ENCODE results near the gene MKRN1.
A peak's percentile ranks its signal among the peaks of the same experiment; 100 is the strongest.
"Not testable (repeated sequence)": the region's sequence is repeated elsewhere in the genome, so short reads cannot be mapped to it uniquely, and the experiment has no call there.

MKRN1 gene, protein sequence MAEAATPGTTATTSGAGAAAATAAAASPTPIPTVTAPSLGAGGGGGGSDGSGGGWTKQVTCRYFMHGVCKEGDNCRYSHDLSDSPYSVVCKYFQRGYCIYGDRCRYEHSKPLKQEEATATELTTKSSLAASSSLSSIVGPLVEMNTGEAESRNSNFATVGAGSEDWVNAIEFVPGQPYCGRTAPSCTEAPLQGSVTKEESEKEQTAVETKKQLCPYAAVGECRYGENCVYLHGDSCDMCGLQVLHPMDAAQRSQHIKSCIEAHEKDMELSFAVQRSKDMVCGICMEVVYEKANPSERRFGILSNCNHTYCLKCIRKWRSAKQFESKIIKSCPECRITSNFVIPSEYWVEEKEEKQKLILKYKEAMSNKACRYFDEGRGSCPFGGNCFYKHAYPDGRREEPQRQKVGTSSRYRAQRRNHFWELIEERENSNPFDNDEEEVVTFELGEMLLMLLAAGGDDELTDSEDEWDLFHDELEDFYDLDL

DNA sequence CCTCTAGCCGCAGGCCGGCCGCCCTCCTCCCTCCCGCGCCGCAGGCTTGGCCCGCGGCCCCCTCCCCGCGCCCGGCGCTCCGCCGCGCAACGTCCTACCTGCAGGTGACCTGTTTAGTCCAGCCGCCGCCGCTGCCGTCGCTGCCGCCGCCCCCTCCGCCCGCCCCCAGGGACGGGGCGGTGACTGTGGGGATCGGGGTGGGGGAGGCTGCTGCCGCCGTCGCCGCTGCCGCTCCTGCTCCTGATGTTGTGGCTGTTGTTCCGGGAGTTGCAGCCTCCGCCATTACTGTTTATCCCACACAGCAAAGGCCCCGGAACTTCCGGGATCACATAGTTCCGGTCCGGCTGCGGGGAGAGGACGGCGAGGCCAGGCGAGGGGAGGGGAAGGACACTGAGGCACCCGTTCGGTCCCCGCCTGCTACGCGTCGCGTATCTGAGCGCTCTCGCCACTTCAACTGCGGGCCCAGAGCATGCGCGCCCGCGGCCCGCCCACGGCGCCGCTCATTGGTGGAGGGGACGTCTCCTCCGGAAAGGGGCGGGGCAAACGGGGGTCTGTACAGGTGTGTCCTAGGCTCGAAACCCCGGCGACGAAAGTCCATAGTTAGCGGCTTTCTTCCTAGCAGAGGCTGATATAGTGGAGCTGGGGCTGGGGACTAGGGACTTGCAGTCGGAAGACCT, at the start of gene MKRN1:
TSS of gene MKRN1 (minus strand) at position 444 of the 677 bp plus-strand sequence. CDS start at position 283, 161 bp downstream.
- H3K4me3 Mint-ChIP-seq, result peak within 1 kb of the TSS; percentile 99
- H3K27me3 Mint-ChIP-seq, result no peaks in the 10 kb centered on the region
- peak within 1 kb of the TSS; percentile 96 for H3K27ac Mint-ChIP-seq
- H3K9me3 Mint-ChIP-seq (ENCODE audit: low read depth), result no peaks in the 10 kb centered on the region
- peaks cover 29% of the 10 kb centered on the region for H3K4me1 Mint-ChIP-seq (ENCODE audit: low read depth)
- no peaks in the 10 kb centered on the region for H3K36me3 Mint-ChIP-seq

DNA sequence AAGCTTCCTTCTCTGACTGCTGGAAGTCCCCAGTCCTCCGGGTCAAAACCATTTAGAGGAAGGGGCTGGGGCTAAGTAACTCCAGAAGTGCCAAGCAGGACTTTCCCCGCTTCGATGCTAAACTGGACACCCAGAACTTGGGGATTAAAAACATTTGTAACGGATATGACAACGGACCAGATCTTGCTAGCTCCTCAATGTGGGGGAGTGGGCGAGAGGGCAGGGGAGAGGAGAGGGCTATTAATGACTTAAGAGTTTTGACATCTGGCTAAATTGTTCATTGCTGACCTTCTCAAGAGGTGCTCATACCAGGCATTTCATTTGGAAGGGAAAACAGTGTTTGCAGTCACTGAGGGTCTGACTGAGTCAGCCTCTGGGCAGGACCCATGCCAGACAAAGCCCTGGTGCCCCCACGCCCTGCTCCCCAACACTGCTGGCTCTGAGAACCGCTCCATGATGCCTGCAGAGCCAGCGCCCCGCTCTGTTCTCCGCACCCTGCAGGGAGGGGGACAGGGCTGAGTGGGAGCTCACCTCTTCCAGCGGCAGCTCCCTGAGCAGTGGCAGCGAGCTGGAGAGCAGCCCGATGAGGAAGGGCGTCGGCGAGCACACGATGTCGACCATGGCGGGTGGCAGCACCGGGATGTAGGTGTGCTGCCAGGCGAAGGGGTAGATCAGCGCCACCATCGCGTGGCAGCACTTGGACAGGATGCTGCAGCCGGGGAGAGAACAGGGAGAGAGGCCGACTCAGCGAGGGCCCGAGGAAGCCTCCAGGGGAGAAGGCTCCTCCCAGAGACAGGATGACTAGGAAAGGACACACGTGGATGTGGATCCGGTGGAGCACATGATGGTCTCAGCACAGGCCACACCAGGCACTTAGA, 47.7 kb upstream of the MKRN1 start:
- H3K36me3 Mint-ChIP-seq, result no peaks in the 10 kb centered on the region
- no peak overlapping the region for H3K4me3 Mint-ChIP-seq
- H3K9me3 Mint-ChIP-seq (ENCODE audit: low read depth), result no peaks in the 10 kb centered on the region

DNA sequence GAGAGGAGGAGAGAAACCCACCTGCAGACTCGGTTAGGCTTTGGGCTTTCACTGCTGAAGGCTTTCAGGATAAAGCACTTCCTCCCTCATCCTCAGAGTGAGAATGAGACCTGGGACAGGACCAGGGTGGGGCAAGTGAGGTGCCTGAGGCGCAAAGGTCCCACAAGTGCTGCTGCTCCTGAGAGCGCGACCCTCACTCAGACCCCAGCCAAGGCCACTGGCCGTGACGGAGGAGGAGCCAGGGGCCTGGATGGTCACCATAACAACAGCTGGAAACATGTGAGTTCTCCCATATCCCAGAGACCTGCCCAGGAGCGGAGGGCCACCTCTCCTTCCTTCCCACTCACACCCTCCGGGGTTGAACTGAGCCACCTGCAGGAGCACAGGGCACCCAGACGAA, 46.9 kb upstream of the MKRN1 start:
- peak overlapping the region; percentile 17 for H3K4me3 Mint-ChIP-seq

More for the DNA sequence above, 47.7 kb upstream of the MKRN1 start:
- H3K27ac Mint-ChIP-seq, result no peak overlapping the region
- no peaks in the 10 kb centered on the region for H3K27me3 Mint-ChIP-seq
- H3K4me1 Mint-ChIP-seq (ENCODE audit: low read depth), result peaks cover 30% of the 10 kb centered on the region

DNA sequence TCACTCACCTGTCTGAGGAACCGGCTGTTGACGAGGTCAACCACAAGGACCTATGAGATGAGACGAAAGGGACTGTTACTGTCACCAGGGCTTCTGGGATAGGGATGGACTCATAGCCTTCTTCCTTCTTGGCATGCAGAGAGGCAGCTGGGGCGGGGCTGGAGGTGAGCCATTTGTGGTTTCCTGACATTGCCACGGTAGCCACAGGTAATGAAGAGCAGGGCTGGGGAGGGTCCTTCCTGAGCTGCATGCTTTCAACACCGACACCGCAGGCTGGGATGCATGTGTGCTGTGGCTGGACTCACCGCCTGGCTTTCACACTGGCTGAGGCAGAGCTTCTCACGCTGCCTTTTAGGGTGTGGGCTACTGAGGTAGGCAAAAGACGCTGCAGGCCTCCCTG, 46.4 kb upstream of the MKRN1 start:
- H3K27ac Mint-ChIP-seq, result no peak overlapping the region
- H3K27me3 Mint-ChIP-seq, result no peaks in the 10 kb centered on the region
- H3K4me1 Mint-ChIP-seq (ENCODE audit: low read depth), result peaks cover 30% of the 10 kb centered on the region
- peak overlapping the region; percentile 17 for H3K4me3 Mint-ChIP-seq
- H3K36me3 Mint-ChIP-seq, result no peaks in the 10 kb centered on the region
- H3K9me3 Mint-ChIP-seq (ENCODE audit: low read depth), result no peaks in the 10 kb centered on the region

More for the DNA sequence above, 46.9 kb upstream of the MKRN1 start:
- H3K9me3 Mint-ChIP-seq (ENCODE audit: low read depth), result no peaks in the 10 kb centered on the region
- no peaks in the 10 kb centered on the region for H3K36me3 Mint-ChIP-seq
- H3K27ac Mint-ChIP-seq, result no peak overlapping the region
- no peaks in the 10 kb centered on the region for H3K27me3 Mint-ChIP-seq
- peaks cover 30% of the 10 kb centered on the region for H3K4me1 Mint-ChIP-seq (ENCODE audit: low read depth)

DNA sequence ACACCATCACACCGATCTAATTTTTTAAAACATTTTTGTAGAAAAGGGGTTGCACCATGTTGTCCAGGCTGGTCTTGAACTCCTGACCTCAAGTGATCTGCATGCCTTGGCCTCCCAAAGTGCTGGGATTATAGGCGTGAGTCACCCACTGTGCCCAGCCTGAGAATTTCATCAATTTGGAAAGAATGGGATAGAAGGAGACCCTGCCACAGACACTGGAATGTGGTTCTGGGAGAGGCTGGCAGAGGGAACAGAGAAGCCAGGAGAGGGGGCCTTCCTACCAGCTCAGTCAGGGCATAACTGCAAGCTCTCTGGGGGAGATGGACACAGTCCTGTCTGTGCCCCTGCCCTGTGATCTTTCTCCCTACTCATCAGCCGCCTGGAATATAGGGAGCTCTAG, 42.1 kb upstream of the MKRN1 start:
- peaks cover 3% of the 10 kb centered on the region for H3K27me3 Mint-ChIP-seq
- no peaks in the 10 kb centered on the region for H3K9me3 Mint-ChIP-seq (ENCODE audit: low read depth)
- H3K4me3 Mint-ChIP-seq, result no peak overlapping the region
- peaks cover 22% of the 10 kb centered on the region for H3K4me1 Mint-ChIP-seq (ENCODE audit: low read depth)
- H3K36me3 Mint-ChIP-seq, result no peaks in the 10 kb centered on the region
- no peak overlapping the region for H3K27ac Mint-ChIP-seq

DNA sequence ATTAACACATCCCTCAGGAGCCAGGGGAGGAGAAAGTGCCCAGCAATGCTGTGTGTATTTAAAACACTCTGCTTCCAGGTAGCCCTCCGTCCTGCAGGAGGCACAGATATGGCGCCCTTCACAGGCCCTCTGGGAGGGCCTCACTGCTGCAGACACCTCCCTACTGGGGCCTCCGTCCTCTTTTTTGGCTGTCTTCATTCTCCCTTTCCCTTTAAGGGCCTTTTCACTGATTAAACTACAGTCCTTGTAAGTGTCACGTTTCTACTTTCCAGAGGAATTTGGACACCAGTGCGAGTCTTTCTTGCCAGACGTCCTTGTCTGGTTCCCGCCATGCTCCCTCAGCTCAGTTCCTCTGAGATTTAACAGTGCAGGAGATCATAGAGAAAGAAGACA, 39.7 kb upstream of the MKRN1 start:
- Mint-ChIP-seq H3K4me1 (ENCODE audit: low read depth) (peaks cover 5% of the 10 kb centered on the region), H3K4me3 (no peak overlapping the region), H3K27ac (no peak overlapping the region), H3K36me3 (no peaks in the 10 kb centered on the region), H3K27me3 (peaks cover 4% of the 10 kb centered on the region), H3K9me3 (ENCODE audit: low read depth) (no peaks in the 10 kb centered on the region)

DNA sequence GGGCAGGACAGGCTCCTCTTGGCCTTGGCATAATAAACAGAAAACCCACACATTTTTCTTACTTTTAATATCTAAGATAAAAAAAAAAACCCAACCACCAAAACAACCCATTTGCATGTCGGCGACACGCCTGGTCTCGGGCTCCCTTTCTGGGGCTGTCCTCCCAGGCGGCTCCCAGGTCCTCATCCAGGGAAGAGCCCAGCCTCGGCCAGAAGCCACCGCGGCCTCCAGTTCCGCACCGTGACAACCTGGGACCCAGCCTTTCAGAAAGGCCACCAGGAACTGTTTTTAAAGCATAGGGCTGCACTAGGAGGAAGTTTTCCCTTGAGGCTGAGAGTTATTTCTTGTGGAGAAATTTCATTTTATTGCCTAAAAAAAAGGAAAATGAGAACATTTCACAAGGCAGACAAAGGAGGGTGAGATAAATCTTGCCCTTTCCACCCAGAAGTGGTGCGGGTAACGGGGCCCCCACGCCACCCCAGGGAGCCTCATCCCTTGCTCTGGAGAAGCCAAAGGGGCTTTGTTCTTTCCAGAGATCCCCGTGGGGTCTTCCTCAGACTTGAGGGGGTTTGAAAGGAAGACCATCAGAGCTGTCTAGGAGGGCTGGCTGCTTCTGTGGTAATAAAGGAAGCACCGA, 39.2 kb upstream of the MKRN1 start:
- Mint-ChIP-seq H3K27ac (no peak overlapping the region), H3K36me3 (no peaks in the 10 kb centered on the region), H3K4me3 (no peak overlapping the region), H3K27me3 (peaks cover 4% of the 10 kb centered on the region), H3K9me3 (ENCODE audit: low read depth) (no peaks in the 10 kb centered on the region), H3K4me1 (ENCODE audit: low read depth) (peaks cover 3% of the 10 kb centered on the region)

DNA sequence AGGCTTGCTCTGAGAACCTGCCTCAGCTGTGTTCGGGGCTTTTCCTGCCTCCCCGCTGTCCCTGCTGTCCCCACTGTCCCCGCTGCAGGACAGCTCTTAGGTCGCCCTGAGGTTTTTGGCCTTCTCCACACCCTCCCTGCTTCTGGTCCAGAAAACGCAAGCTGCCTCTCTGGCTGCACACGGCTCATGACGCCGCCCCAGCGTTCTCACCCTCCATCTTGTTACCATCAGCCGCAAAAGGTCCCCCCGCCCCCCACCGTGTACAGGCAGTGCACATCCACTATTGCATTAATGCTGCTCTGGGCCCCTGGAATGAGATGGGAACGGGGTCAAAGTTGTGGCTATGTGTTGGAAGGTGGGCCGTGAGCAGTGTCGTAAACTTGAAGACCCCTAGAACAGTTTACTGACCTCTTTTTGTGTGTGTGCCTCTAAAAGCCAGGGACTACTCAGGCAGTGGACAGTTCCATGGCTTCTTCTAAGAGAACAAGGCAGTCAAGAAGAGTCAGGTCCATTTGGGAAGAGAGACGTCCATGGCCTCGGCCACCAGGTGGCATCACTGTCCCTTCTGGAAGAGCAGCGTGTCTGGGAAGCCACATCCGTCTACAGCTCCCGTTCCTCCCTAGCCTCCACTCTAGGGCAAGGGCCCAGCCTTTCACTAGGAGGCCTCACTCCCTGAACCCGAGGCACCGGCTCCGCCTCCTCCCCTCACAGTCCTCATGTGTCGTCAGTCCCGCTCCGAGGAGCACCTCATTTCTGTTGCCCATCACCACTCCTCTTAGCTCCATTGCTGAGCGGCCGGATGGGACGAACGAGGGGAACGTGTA, 38.5 kb upstream of the MKRN1 start:
- Mint-ChIP-seq H3K27me3 (peaks cover 4% of the 10 kb centered on the region), H3K36me3 (no peaks in the 10 kb centered on the region), H3K9me3 (ENCODE audit: low read depth) (no peaks in the 10 kb centered on the region), H3K4me1 (ENCODE audit: low read depth) (peaks cover 3% of the 10 kb centered on the region), H3K27ac (no peak overlapping the region), H3K4me3 (no peak overlapping the region)

DNA sequence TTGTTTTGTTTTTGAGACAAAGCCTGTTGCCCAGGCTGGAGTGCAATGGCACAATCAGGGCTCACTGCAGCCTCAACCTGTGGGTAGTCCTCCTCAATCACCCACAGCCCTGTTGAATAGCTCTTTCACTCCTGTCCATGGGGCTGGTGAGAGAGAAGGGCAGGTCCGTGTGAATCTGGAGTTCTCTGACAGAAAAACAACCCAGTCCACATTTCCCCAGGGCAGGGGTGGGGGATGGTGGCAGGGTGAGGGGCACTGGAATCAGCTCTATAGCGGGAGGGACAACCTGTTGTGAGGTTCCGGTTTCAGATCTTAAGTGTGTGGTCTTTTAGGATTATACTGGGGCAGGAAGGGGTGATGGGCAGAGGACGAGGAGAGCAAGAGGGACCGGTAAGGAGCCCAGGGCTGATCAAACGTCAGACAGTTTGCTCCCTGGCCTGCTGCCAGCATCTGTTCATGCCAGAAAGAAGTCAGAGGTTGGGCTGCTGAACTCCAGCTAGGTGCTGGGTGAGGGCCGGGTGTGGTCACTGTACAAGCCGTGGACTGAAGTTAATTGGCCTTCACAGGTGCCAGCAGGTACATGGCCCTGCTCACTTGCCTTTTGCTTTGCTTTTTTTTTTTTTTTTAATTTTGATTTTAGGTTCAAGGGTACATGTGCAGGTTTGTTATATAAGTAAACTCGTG, 33.2 kb upstream of the MKRN1 start:
- H3K27me3 Mint-ChIP-seq, result peaks cover 4% of the 10 kb centered on the region
- H3K4me3 Mint-ChIP-seq, result no peak overlapping the region
- no peak overlapping the region for H3K27ac Mint-ChIP-seq
- no peaks in the 10 kb centered on the region for H3K9me3 Mint-ChIP-seq (ENCODE audit: low read depth)
- no peaks in the 10 kb centered on the region for H3K4me1 Mint-ChIP-seq (ENCODE audit: low read depth)
- H3K36me3 Mint-ChIP-seq, result no peaks in the 10 kb centered on the region

DNA sequence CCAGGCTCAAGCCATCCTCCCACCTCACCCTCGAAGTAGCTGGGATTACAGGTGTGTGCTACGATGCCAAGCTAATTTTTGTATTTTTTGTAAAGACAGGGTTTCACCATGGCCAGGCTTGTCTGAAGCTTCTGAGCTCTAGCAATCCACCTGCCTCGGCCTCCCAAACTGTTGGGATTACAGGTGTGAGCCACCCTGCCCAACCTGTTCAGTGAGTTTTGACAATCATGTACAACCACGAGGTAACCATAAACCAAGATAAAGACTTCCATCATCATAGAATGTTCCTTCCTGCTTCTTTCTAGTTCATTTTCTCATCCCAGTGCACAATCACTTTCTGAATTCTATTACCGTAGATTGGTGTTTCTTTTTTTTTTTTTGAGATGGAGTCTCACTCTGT, 30.5 kb upstream of the MKRN1 start:
- no peaks in the 10 kb centered on the region for H3K27me3 Mint-ChIP-seq
- H3K9me3 Mint-ChIP-seq (ENCODE audit: low read depth), result no peaks in the 10 kb centered on the region
- H3K27ac Mint-ChIP-seq, result no peak overlapping the region

DNA sequence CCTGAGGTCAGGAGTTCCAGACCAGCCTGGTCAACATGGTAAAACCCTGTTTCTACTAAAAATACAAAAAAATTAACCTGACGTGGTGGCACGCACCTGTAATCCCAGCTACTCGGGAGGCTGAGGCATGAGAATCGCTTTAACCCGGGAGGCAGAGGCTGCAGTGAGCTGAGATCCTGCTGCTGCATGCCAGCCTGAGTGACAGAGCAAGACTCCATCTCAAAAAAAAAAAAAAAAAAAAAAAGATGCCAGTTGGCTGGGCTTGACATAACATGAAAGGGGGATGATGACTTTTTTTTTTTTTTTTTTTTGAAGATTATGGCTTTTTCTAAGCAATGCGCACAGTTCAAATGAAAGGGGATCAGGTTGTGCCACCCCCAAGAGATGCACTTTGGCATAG, 28.3 kb upstream of the MKRN1 start:
- not testable (repeated sequence) for H3K4me1 Mint-ChIP-seq (ENCODE audit: low read depth); H3K36me3 Mint-ChIP-seq; H3K4me3 Mint-ChIP-seq; H3K27me3 Mint-ChIP-seq; H3K9me3 Mint-ChIP-seq (ENCODE audit: low read depth); H3K27ac Mint-ChIP-seq

More for the DNA sequence above, 30.5 kb upstream of the MKRN1 start:
- Mint-ChIP-seq H3K4me3 (no peak overlapping the region), H3K36me3 (no peaks in the 10 kb centered on the region), H3K4me1 (ENCODE audit: low read depth) (no peaks in the 10 kb centered on the region)

DNA sequence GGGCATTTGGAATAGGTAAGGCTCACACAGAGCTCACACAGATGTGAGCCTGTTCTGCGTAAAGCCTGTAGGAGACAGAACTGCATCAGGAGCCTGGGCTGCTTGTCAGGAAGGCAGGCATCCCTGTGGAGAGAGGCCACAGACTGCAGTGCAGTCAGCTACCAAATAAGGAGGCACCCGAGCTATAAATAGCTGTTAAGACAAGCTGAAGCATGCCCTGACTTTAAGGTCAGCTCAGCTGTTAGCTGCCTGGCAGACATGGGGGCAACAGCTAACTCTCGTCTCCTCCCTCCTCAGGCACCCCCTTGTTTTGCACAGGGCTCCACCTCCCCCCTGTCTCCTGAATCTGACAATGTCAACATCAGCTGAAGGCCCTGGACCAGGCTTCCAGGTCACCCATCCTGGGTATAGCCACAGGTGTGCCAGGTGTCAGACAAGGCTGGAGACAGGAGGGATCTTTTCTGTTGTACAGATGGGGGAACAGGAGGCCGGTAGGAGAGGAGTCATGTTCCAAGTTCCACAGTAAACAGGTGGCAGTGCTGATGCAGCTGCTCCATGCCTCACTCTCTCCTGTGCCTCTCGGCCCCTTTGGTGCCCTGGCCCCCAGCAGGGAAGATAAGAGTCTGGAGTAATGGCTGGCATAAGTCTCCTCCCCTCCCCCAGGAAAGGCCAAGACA, 27.6 kb upstream of the MKRN1 start:
- Mint-ChIP-seq H3K4me1 (ENCODE audit: low read depth) (no peaks in the 10 kb centered on the region), H3K27ac (no peak overlapping the region), H3K4me3 (no peak overlapping the region), H3K27me3 (no peaks in the 10 kb centered on the region), H3K36me3 (no peaks in the 10 kb centered on the region), H3K9me3 (ENCODE audit: low read depth) (no peaks in the 10 kb centered on the region)

DNA sequence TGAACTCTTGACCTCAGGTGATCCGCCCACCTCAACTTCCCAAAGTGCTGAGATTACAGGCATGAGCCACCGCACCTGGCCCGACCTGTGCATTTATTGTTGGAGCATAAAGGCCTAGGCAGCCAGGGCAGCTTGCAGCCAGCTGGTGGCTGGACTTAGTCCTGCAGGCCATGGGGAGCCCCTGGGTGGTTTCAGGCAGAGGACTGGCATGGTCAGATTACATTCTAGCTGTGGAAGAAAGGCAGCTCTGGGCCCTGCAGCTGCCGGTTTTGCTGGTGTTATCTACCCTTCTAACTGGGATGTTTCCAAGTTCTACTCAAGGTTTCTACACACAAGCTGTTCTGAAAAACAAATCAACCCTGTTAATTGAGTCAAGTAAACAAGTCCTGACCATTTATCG, 22.7 kb upstream of the MKRN1 start:
- no peaks in the 10 kb centered on the region for H3K4me1 Mint-ChIP-seq (ENCODE audit: low read depth)
- no peak overlapping the region for H3K27ac Mint-ChIP-seq
- no peak overlapping the region for H3K4me3 Mint-ChIP-seq
- H3K27me3 Mint-ChIP-seq, result no peaks in the 10 kb centered on the region
- no peaks in the 10 kb centered on the region for H3K9me3 Mint-ChIP-seq (ENCODE audit: low read depth)
- no peaks in the 10 kb centered on the region for H3K36me3 Mint-ChIP-seq
